H1 (cell line): Measurements from ENCODE around the gene ELMO2. TPM values are rescaled to one million over a fixed set of nuclear protein-coding genes. Genes with fewer than 3 reads are reported as not detected.

Experiments
- CTCF ChIA-PET: fragments of 300-600 bp; sonication (Branson Sonifier 250); formaldehyde crosslinking; loops from one replicate; lab custom pipeline; 2021; ENCODE audit not compliant: partially characterized antibody; lab: Charles Lee
- POLR2A ChIA-PET: fragments of 300-600 bp; sonication (Branson Sonifier 250); formaldehyde crosslinking; loops from one replicate; lab custom pipeline; 2021; ENCODE audit warnings: inconsistent platforms; ENCODE audit not compliant: partially characterized antibody; lab: Charles Lee
- DNase-seq, 2 experiments: peaks; one replicate each; pipeline versions ENCODE4 v3.0.0 to v3.0.0-alpha.2; 2010 to 2022; ENCODE audit warnings: low spot score in 2 of 2, low read depth in 1 of 2, mixed read lengths in 1 of 2
- FAIRE-seq: peaks from 2 replicates; lab custom pipeline; 2011; peaks lifted over from hg19 to GRCh38; lab: Jason Lieb, UNC
- H2AFZ ChIP-seq: 2 replicates; pipeline ENCODE4 v1.8.1; 2012; ENCODE audit warnings: low read length, inconsistent platforms
- H2AK5ac ChIP-seq: 2 replicates; pipeline ENCODE4 v1.6.1; 2013; ENCODE audit warnings: low read depth, low read length
- H2BK120ac ChIP-seq: replicated peaks from 2 replicates; pipeline ENCODE3; 2013; ENCODE audit warnings: low read depth, low read length, inconsistent platforms
- H2BK12ac ChIP-seq: 2 replicates; pipeline ENCODE4 v1.6.1; 2013; ENCODE audit warnings: low read depth, low read length
- H2BK15ac ChIP-seq: 2 replicates; pipeline ENCODE4 v1.6.1; 2013; ENCODE audit warnings: low read length
- H2BK20ac ChIP-seq: 2 replicates; pipeline ENCODE4 v1.6.1; 2013; ENCODE audit warnings: low read length
- H2BK5ac ChIP-seq: 2 replicates; pipeline ENCODE4 v1.6.1; 2013; ENCODE audit warnings: low read depth, low read length
- H3K14ac ChIP-seq: 2 replicates; pipeline ENCODE4 v1.6.1; 2013; ENCODE audit warnings: inconsistent platforms; ENCODE audit not compliant: insufficient read length
- H3K18ac ChIP-seq: 2 replicates; pipeline ENCODE4 v1.6.1; 2013; ENCODE audit warnings: low read length; ENCODE audit errors: extremely low read depth
- H3K23ac ChIP-seq: 2 replicates; pipeline ENCODE4 v1.6.1; 2013; ENCODE audit warnings: inconsistent platforms; ENCODE audit not compliant: insufficient read length
- H3K23me2 ChIP-seq: 2 replicates; pipeline ENCODE4 v1.6.1; 2013; ENCODE audit warnings: low read depth, low read length
- H3K27ac ChIP-seq: 2 replicates; pipeline ENCODE4 v1.6.1; 2011; ENCODE audit warnings: low read depth, low read length, inconsistent platforms
- H3K27me3 ChIP-seq, 4 experiments: replicated peaks in 1 of 4; 1 replicate in 1 of 4; 2 replicates in 3 of 4; pipeline versions ENCODE4 v1.6.1 to v1.8.1; 2011 to 2013; ENCODE audit warnings: low read length in 3 of 4, mild to moderate bottlenecking in 3 of 4, inconsistent platforms in 2 of 4, mixed read lengths in 2 of 4, moderate library complexity in 1 of 4; ENCODE audit not compliant: control insufficient read depth in 3 of 4, insufficient read depth in 3 of 4; ENCODE audit errors: extremely low read depth in 1 of 4
- H3K36me3 ChIP-seq, 4 experiments: 2 replicates each; pipeline versions ENCODE4 v1.6.1 to v1.8.1; 2011 to 2013; ENCODE audit warnings: mild to moderate bottlenecking in 4 of 4, low read length in 3 of 4, moderate library complexity in 2 of 4, control low read depth in 1 of 4, inconsistent platforms in 1 of 4; ENCODE audit not compliant: insufficient read depth in 4 of 4, control insufficient read depth in 2 of 4
- H3K4ac ChIP-seq: replicated peaks from 2 replicates; pipeline ENCODE3; 2013; ENCODE audit warnings: low read length, low read depth, mixed read lengths, inconsistent platforms; ENCODE audit not compliant: insufficient read length
- H3K4me1 ChIP-seq, 4 experiments: replicated peaks in 1 of 4; 1 replicate in 1 of 4; 2 replicates in 3 of 4; pipeline versions ENCODE4 v1.6.1 to v1.8.1; 2011 to 2013; ENCODE audit warnings: low read length in 3 of 4, inconsistent platforms in 2 of 4, mixed read lengths in 1 of 4; ENCODE audit not compliant: insufficient read depth in 4 of 4, control insufficient read depth in 3 of 4
- H3K4me2 ChIP-seq, 2 experiments: 2 replicates each; pipeline versions ENCODE4 v1.6.1 to v1.8.1; 2011 to 2013; ENCODE audit warnings: low read depth in 2 of 2, low read length in 2 of 2, control low read depth in 1 of 2, inconsistent platforms in 1 of 2, mild to moderate bottlenecking in 1 of 2; ENCODE audit not compliant: insufficient read depth in 1 of 2
- H3K4me3 ChIP-seq, 4 experiments: fragments of 200-600, 300-600 bp in 1 of 4; sonication (generic), shearing (Covaris generic), sonication (Bioruptor Twin) in 1 of 4; 2 replicates each; pipeline versions ENCODE4 v1.5.1 to v1.8.1; 2011 to 2016; ENCODE audit warnings: low read length in 4 of 4, low read depth in 3 of 4, control low read depth in 2 of 4, inconsistent platforms in 2 of 4, mild to moderate bottlenecking in 2 of 4, mixed read lengths in 1 of 4, moderate library complexity in 1 of 4; ENCODE audit not compliant: insufficient read depth in 2 of 4; ENCODE audit errors: extremely low read depth in 1 of 4
- H3K56ac ChIP-seq: replicated peaks from 2 replicates; pipeline ENCODE3; 2013; ENCODE audit warnings: low read depth, mild to moderate bottlenecking, mixed read lengths, low read length, inconsistent platforms; ENCODE audit not compliant: insufficient read length
- H3K79me1 ChIP-seq: 2 replicates; pipeline ENCODE4 v1.6.1; 2013; ENCODE audit warnings: low read depth, low read length, control low read depth
- H3K79me2 ChIP-seq, 2 experiments: 2 replicates each; pipeline versions ENCODE4 v1.6.1 to v1.8.1; 2012 to 2013; ENCODE audit warnings: low read length in 2 of 2, mild to moderate bottlenecking in 2 of 2, inconsistent platforms in 1 of 2; ENCODE audit not compliant: insufficient read depth in 2 of 2, control insufficient read depth in 1 of 2
- H3K9ac ChIP-seq, 4 experiments: replicated peaks in 1 of 4; 1 replicate in 1 of 4; 2 replicates in 3 of 4; pipeline versions ENCODE4 v1.6.1 to v1.8.1; 2011 to 2013; ENCODE audit warnings: low read depth in 3 of 4, low read length in 3 of 4, control low read depth in 2 of 4, mild to moderate bottlenecking in 2 of 4, moderate library complexity in 2 of 4, inconsistent platforms in 1 of 4; ENCODE audit errors: extremely low read depth in 1 of 4
- H3K9me3 ChIP-seq, 2 experiments: 2 replicates each; pipeline versions ENCODE4 v1.6.1 to v1.8.1; 2012 to 2013; ENCODE audit warnings: mild to moderate bottlenecking in 2 of 2, moderate library complexity in 2 of 2, control low read depth in 1 of 2, inconsistent platforms in 1 of 2, low read depth in 1 of 2, low read length in 1 of 2, mixed read lengths in 1 of 2; ENCODE audit not compliant: insufficient read depth in 2 of 2
- H4K20me1 ChIP-seq, 2 experiments: replicated peaks in 1 of 2; 2 replicates each; pipeline versions ENCODE3 to v1.8.1; 2011 to 2013; ENCODE audit warnings: inconsistent platforms in 2 of 2, low read length in 2 of 2, mild to moderate bottlenecking in 1 of 2; ENCODE audit not compliant: insufficient read depth in 2 of 2, control insufficient read depth in 1 of 2
- H4K5ac ChIP-seq: 2 replicates; pipeline ENCODE4 v1.6.1; 2013; ENCODE audit warnings: low read length, low read depth, mixed read lengths, inconsistent platforms; ENCODE audit not compliant: insufficient read length
- H4K8ac ChIP-seq: 2 replicates; pipeline ENCODE4 v1.8.0; 2013; ENCODE audit warnings: mild to moderate bottlenecking, moderate library complexity, low read length, inconsistent platforms; ENCODE audit not compliant: insufficient read depth; ENCODE audit errors: extremely low read depth
- H4K91ac ChIP-seq: replicated peaks from 2 replicates; pipeline ENCODE3; 2013; ENCODE audit warnings: low read length, mixed read lengths, inconsistent platforms; ENCODE audit not compliant: insufficient read length
- CTBP2 ChIP-seq: IDR thresholded peaks from 2 replicates; pipeline ENCODE4 v1.7.0; 2011; ENCODE audit warnings: borderline replicate concordance, mild to moderate bottlenecking, moderate library complexity, mixed read lengths, low read length; ENCODE audit not compliant: insufficient read depth, insufficient read length
- CTCF ChIP-seq, 3 experiments: IDR thresholded peaks; 1 replicate in 2 of 3; 2 replicates in 1 of 3; pipeline versions ENCODE4 v1.5.1 to v1.6.1; 2011; ENCODE audit warnings: low read length in 3 of 3, mild to moderate bottlenecking in 3 of 3, inconsistent platforms in 2 of 3, low read depth in 1 of 3, moderate library complexity in 1 of 3; ENCODE audit not compliant: insufficient read depth in 1 of 3; ENCODE audit errors: control extremely low read depth in 1 of 3
- KDM1A ChIP-seq: fragments of 200-600, 300-600 bp; sonication (generic); IDR thresholded peaks from 2 replicates; pipeline ENCODE4 v1.7.1; 2016; ENCODE audit warnings: mild to moderate bottlenecking, low read length, borderline replicate concordance
- KDM5A ChIP-seq: fragments of 200-600 bp; IDR thresholded peaks from 2 replicates; pipeline ENCODE4 v1.7.1; 2012; ENCODE audit warnings: mild to moderate bottlenecking, low read length, inconsistent platforms, mixed read lengths
- RAD21 ChIP-seq, 2 experiments: IDR thresholded peaks in 1 of 2; conservative IDR thresholded peaks in 1 of 2; 2 replicates each; pipeline ENCODE4 v1.6.1; 2011; ENCODE audit warnings: low read depth in 2 of 2, low read length in 2 of 2, improper control_type of control experiment in 1 of 2, inconsistent platforms in 1 of 2, mild to moderate bottlenecking in 1 of 2, moderate library complexity in 1 of 2
- SUZ12 ChIP-seq: fragments of 200-600 bp; sonication (generic); IDR thresholded peaks from 2 replicates; pipeline ENCODE4 v1.6.1; 2012; ENCODE audit warnings: mild to moderate bottlenecking, inconsistent platforms, low read length, moderate library complexity, mixed read lengths
- YY1 ChIP-seq: IDR thresholded peaks from 2 replicates; pipeline ENCODE4 v1.6.1; 2011; ENCODE audit warnings: low read depth, mild to moderate bottlenecking, low read length
- WGBS, 2 experiments: shearing (Covaris generic) in 1 of 2; methylation state at CpG; one replicate each; pipeline versions ENCODE4 v1.1.6 to v1.1.7; 2013 to 2015; ENCODE audit warnings: low lambda C conversion rate in 2 of 2, mixed read lengths in 2 of 2, inconsistent platforms in 1 of 2, low coverage in 1 of 2, missing lambda C conversion rate in 1 of 2; ENCODE audit not compliant: insufficient replicate concordance in 2 of 2, insufficient coverage in 1 of 2, insufficient read length in 1 of 2; ENCODE audit errors: extremely low coverage in 1 of 2, missing lambda C conversion rate in 1 of 2; 5-methylcytosine and 5-hydroxymethylcytosine counted together
- polyA plus RNA-seq, 7 experiments: library from polyadenylated mRNA; depleted of rRNA in 3 of 7; stranded (reverse) in 5 of 7; unstranded in 2 of 7; fragments of >200 nt in 5 of 7; fragments of 200-250 nt in 2 of 7; gene quantifications; 1 replicate in 5 of 7; 2 replicates in 1 of 7; 4 replicates in 1 of 7; pipeline versions ENCODE4 v1.2.1 to v1.2.3, GENCODE V29; 2011 to 2013; ENCODE audit warnings: missing spikeins in 2 of 7, mixed read lengths in 2 of 7
- total RNA-seq: library from RNA; stranded (reverse); fragmentation: NEBNext Ultra II Directional; extraction: Animal tissue kit (Norgen Biotek cat#: 25700); gene quantifications from 2 replicates; pipeline ENCODE4 v1.2.1, GENCODE V29; 2021
- TF ChIP-seq, protein P1 (sequence below): IDR thresholded peaks from 2 replicates; pipeline ENCODE4 v1.6.1; 2012; ENCODE audit warnings: inconsistent platforms

Gene ELMO2
- total and polyA plus RNA-seq, 2 of the 8 experiments (the other 6 are each of a cell fraction or from before 2014, with no cell fraction given), result 34.3 to 39.7 TPM

GRCh38 chr20:46438156-46438750 lies 31.8 kb upstream of the ELMO2 start:
- peak; percentile 77 for FAIRE-seq

More at GRCh38 chr20:46438156-46438750, 31.8 kb upstream of the ELMO2 start:
- Histone ChIP-seq H4K8ac (no peak overlapping the region), H2AK5ac (no peak overlapping the region), H3K79me2 (no peaks in the 10 kb centered on the region), H2BK20ac (no peak overlapping the region), H3K23me2 (no peaks in the 10 kb centered on the region), H3K79me1 (no peaks in the 10 kb centered on the region), H3K14ac (no peak overlapping the region), H4K20me1 (no peaks in the 10 kb centered on the region), H2BK120ac (no peak overlapping the region), H3K9ac (no peak overlapping the region), H3K4me1 (no peaks in the 10 kb centered on the region), H3K23ac (no peak overlapping the region), H3K56ac (no peak overlapping the region), H3K27me3 (no peaks in the 10 kb centered on the region), H2AFZ (no peak overlapping the region), H3K4me3 (no peak overlapping the region), H3K18ac (no peak overlapping the region), H2BK12ac (no peak overlapping the region), H3K9me3 (peaks cover 0 to 2% of the 10 kb centered on the region in 2 experiments; a peak in 1 of 4 replicates), H4K5ac (no peak overlapping the region), H4K91ac (no peak overlapping the region), H3K4ac (no peak overlapping the region), H2BK5ac (no peak overlapping the region), H3K4me2 (no peak overlapping the region), H3K36me3 (no peaks in the 10 kb centered on the region), H2BK15ac (no peak overlapping the region), H3K27ac (no peak overlapping the region)
- TF ChIP-seq SUZ12, result no peak
- TF ChIP-seq KDM5A, result no peak
- TF ChIP-seq, protein P1, sequence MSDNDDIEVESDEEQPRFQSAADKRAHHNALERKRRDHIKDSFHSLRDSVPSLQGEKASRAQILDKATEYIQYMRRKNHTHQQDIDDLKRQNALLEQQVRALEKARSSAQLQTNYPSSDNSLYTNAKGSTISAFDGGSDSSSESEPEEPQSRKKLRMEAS, result no peak
- TF ChIP-seq RAD21 (IDR thresholded peaks at IDR 0.05 in 1 of 2, conservative IDR thresholded peaks at IDR 0.05 in 1 of 2; ENCODE audit: low read depth in 2 of 2, low read length in 2 of 2), result peak; percentile 73 to 79
- peak in 2 of 3 experiments; percentile 52; a peak in 3 of 4 replicates for TF ChIP-seq CTCF (IDR thresholded peaks at IDR 0.05; ENCODE audit: control extremely low read depth in 1 of 3, insufficient read depth in 1 of 3, low read depth in 1 of 3, low read length in 3 of 3)
- no peak for TF ChIP-seq CTBP2
- TF ChIP-seq KDM1A, result no peak
- peak; percentile 55; the same call in 1 of the 2 replicates for TF ChIP-seq YY1
- peak in 1 of 2 experiments; percentile 3 for DNase-seq
- POLR2A ChIA-PET, result interaction anchor here (0.5 to 1.3 kb wide), 2 partner anchors 16 to 69 kb away, joined by 3 read pairs; no protein-coding TSS in a partner anchor
- 88% methylated on average over 4 of the region's 4 CpGs; no CpG with 5 or more reads in 1 of the 2 experiments for WGBS, 2 experiments
- CTCF ChIA-PET, result interaction anchor here (0.8 to 4.0 kb wide), 25 partner anchors 9 to 310 kb away, joined by 3 to 47 read pairs (median 4); no protein-coding TSS in a partner anchor
